ENCODE results near the gene COL4A2.
"Not testable (repeated sequence)": the region's sequence is repeated elsewhere in the genome, so short reads cannot be mapped to it uniquely, and the experiment has no call there.

Gene COL4A2

GRCh38 chr13:110387451-110388107 is 80.5 kb downstream of the COL4A2 start:
- no peak for DNase-seq

DNA sequence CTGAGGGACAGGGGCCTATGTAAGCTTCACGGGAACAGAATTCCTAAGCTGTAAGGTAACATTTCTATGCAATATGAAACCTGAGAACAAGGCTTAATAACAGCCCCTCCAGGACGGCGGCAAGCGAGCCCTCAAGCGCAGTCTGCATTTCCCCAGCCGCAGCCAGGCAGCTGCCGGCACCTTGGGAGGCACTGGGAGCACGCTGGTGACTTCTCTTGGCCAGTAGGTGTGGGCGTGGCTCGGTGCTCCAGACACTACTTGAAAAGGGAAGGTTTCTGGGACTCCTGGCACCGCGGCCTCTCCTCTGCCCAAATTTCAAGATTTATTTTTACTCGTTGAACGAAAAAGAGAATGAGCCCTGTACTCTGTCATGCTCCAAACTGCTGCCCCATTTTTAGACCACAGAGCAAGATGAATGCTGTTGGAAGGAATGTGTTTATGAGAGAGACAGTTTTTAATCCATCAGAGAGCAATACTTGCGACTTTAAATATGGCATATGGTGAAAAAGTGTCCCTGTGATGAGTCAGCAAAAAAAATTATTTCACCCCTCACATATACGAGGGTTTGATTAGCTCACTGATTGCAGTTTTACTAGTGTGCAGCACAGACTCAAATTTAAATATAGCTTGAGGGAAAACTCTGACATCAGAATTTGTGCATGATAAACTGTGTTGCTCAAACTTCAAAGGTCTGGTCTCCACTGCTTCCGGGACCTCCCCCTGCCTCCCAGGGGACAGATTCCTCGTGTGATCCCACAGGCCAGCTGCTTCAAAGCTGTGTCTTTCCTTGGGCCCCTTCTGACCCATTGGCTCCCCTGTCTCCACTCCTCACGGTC is 81.2 kb downstream of the COL4A2 start:
- DNase-seq, result no peak

- no peak for DNase-seq
These were observed 83.5 kb downstream of the COL4A2 start for GRCh38 chr13:110390567-110390966.

- DNase-seq, result no peak
These were observed 84.2 kb downstream of the COL4A2 start for GRCh38 chr13:110391273-110391672.

DNA sequence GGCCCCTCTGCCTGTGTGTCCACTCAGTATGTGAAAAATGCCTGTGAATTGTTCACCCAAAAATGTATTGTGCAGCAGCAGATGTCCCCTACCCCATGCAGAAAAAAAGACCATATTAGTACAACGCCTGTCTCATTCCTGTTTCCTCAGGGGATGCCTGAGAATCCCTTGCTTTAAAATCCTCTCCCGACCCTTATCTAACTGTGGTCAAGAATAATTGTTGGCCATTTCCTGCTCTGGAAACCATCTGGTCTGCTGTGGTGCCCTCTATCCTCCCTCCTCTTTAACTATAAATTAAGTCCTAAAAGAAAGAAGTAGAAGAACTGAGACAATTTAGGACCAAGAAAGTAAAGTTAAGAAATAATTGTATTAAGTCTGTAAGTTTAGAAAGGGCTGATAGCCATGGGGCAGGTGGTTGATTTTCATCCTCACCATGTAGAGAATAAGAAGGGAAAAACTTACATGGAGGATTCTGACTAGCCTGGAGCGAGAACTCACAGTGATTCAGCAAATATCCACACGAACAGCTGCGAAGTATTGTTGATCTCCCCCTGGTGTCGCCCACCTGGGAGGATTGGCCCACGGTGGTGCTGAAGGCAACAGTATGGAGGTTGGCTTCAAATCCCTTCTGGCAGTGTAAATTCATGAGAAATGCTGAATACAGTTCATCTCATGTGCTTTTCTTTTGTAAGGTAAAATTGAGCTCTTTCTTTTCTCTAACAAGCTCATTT is 85.6 kb downstream of the COL4A2 start:
- no peak for DNase-seq

GRCh38 chr13:110393761-110394160 is 86.7 kb downstream of the COL4A2 start:
- DNase-seq, result no peak

GRCh38 chr13:110394371-110394841 is 87.3 kb downstream of the COL4A2 start:
- DNase-seq, result no peak

- DNase-seq, result not testable (repeated sequence)
These were observed 88.5 kb downstream of the COL4A2 start for GRCh38 chr13:110395616-110396015.

DNA sequence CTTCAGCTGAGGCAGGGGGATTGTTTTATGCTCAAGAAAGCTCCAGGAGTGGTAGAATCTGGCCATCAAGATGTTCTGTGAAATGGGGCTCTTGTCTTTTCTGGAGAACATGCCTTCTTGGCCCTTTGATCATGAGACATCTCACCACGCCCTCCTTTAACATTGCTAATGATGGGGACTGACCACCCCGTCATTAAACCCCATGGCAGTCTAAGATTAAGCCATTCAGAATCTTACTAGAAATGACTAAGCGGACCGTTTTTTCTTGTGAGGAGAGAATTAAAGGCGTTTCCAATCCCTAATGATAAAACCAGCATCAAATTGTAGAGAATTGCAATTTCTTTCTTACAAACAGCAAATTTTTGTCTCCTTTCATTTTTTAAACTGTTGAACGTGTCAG is 89.4 kb downstream of the COL4A2 start:
- DNase-seq, result no peak

DNA sequence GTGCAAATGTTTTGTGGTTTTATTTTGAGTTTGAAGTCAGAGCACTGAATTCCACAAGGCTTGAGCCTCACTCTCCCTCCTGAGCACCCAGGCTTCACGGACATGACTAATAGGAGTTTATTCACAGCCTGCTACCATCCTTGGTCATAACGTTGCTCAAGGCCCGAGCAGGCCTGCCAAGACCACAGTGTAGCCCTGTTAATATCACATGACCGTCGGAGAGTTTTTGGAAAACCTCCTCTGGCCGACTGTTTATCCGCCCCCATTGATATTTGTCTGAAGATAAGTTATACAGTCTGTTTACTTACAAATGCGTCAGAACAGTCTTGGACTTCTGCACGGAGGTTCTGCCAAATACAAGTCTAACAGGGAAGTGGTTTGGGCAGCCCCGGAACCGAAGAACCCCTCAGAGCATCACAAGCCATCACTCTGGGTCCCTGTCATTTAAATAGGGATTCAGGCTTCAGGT is 89.9 kb downstream of the COL4A2 start:
- no peak for DNase-seq

GRCh38 chr13:110397436-110398115 is 90.5 kb downstream of the COL4A2 start:
- DNase-seq, result no peak

GRCh38 chr13:110398564-110399507 is 91.8 kb downstream of the COL4A2 start:
- DNase-seq, result no peak

- no peak for DNase-seq
These were observed 92.7 kb downstream of the COL4A2 start for GRCh38 chr13:110399801-110400200.

DNA sequence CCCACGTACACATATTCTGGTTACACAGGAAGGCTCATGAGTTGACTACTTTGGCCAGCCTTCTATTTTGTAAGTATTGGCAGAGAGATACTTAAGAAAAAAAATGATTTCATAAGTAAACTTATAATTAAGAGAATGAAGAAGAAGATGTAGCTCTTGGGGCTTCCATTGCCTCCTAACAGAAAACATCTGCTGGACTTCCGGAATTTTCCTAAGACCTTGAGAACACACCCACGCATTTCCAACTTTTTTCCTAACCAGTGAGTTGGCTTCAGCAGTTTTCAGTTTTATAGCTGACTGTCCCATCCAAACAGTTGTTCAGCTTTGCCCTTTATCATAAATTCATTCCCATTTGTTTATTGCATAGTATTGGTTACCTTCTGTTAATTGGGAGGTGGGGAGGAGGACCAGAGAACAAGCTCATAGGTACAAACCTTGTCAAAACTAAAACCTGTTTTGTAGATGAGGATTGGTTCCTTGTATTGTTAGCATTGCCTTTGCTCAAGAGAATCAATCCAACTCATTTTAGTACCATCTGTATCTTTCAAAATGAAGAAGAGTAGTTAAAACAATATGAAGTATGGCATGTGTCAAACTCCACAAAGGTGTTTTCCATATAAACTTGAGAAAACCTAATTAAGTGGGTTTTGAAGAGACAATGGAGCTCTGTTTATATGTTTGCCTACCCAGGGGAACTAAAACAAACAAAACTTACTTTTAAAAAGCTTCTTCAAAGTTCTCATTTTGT is 93.9 kb downstream of the COL4A2 start:
- DNase-seq, result no peak

DNA sequence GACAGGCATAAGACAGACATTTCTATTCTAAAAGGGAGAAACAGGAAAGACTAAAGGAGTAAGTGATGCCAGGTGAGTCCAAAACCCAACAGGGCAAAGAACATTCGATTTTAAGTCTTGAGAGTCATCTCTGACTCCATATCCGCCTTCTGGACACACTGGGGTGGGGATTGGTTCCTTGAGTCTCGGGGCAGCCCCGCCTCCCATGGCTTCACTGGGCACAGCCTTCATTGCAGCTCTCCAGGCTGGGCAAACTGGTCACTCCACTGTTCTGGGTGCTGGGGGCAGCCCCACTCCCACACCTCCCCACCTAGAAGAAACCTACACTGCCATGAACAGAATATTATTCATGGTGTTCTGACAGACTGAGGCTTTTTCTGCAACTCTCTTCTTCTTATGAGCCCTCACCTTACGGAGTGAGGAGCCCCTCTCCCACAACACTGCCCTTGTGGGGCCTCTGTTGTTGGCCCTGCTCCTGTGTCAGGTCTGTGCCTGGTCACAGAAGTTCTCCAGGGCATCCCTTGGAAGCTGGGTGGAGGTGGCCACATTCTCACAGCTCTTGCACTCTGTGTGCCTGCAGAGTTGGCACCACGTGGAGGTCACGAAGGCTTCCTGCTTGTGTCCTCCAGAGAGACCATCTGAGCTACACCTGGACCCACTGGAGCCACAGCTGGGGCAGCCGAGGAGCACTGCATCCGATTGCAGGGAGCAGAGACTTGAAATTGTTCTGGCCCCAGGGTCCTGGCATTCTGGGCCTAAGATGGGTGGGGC is 95.4 kb downstream of the COL4A2 start:
- DNase-seq, result no peak

- no peak for DNase-seq
These were observed 96.2 kb downstream of the COL4A2 start for GRCh38 chr13:110403315-110403714.

DNA sequence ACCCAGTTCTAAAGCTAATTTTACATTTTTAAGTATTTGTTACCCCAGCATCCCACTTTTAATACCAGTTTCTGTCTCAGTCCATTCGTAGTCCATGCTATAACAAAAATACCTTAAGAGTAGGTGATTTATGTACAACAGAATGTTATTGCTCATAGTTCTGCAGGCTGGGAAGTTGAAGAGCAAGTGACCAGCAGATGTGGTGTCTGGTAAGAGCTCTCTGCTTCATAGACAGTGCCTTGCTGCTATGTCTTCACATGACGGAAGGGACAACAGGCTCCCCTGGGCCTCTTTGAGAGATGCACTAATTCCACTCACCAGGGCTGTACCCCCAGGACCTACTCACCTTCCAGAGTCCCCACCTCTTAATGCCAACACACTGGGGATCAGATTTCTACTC is 96.6 kb downstream of the COL4A2 start:
- DNase-seq, result no peak

DNA sequence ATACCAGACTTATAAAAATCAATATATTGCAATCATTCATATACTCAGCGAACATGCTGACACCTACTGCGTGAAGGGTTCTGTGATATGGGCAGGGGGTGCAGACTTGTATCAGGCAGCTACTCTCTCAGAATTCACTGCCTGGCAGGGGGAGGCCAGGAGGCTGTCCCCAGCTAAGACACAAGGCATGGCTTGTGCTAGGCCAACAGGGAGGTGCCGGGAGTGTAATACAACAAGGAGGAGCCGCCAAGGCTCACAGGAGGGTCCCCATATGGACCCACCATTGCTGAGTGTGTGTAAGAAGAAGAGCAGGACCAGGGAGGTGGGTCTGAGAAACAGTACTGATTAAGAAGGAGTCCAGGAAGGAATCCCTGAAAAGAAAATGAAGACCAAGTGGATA is 97.2 kb downstream of the COL4A2 start:
- no peak for DNase-seq

DNA sequence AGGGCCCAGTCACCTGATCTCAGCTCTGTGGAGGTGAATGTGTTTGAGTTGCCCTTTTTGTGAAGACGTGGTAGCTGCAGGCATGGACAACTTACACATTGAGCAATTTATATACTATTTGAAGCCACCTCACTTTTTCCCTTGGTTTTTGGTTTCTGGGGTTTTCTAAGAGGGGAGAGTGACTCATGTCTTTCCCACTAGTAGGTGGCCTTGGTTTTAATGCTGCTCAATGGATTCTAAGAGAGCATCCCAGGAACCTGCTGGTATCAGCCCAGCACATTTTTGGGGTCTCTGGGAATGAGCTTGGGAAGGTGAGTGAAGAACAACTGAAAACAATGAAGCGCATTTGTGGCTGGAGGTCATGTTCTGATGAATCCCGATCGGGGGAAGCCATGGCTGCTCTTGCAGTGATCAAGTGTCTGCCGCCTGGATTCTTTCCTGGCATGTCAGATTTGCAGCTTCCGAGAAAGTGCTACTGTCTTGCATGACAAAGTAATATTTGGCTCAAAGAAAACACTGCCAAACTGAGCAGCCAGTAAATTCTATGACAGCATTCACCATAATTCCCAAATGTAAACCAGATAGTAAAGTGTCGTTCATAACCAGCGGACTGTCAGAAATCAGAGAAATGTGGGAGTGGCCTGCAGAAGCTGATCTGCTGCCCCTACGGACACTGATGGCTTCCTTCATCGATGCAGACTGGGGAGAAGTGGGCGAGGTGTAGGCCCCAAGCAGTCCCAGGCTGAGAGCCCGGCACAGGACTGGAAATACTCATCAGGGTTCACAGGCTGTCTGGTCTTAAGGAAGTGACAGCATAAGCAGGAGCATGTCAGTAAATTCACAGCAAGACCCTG is 98.7 kb downstream of the COL4A2 start:
- no peak for DNase-seq
